T-cell (primary cell): Measurements from ENCODE around the gene SLCO2B1. TPM values are rescaled to one million over a fixed set of nuclear protein-coding genes. Genes with fewer than 3 reads are reported as not detected.

Source experiments
- ATAC-seq, 4 experiments: fragments of 200-7000 bp in 3 of 4; fragments of 150-1000 bp in 1 of 4; cut with Tn5 transposase; replicated peaks in 1 of 4; 1 replicate in 3 of 4; 2 replicates in 1 of 4; pipeline ENCODE4 v1.10.0; 2021; ENCODE audit warnings: moderate library complexity in 3 of 4, mild to moderate bottlenecking in 2 of 4, moderate number of reproducible peaks in 1 of 4
- CTCF ChIA-PET, 2 donors: fragments of 300-600 bp; sonication (Branson Sonifier 250); formaldehyde crosslinking; loops; one replicate each; lab custom pipeline; 2022; ENCODE audit warnings: antibody characterized with exemption in 2 of 2; lab: Charles Lee
- POLR2A ChIA-PET, 2 donors: fragments of 300-600 bp; sonication (Branson Sonifier 250); formaldehyde crosslinking; loops; one replicate each; lab custom pipeline; 2022; ENCODE audit warnings: antibody characterized with exemption in 2 of 2; lab: Charles Lee
- DNase-seq, 35 experiments: peaks; one replicate each; pipeline versions ENCODE4 v3.0.0 to v3.0.0-alpha.2; 2013 to 2023
- H3K27ac ChIP-seq: one replicate; pipeline ENCODE4 v1.5.1; 2013; ENCODE audit warnings: low read length
- H3K27me3 ChIP-seq, 2 experiments: replicated peaks in 1 of 2; 1 replicate in 1 of 2; 2 replicates in 1 of 2; pipeline versions ENCODE4 v1.6.1 to v1.7.0; 2013; ENCODE audit warnings: low read length in 1 of 2, mixed read lengths in 1 of 2; ENCODE audit not compliant: control insufficient read depth in 2 of 2, insufficient read depth in 2 of 2; ENCODE audit errors: extremely low read depth in 1 of 2
- H3K36me3 ChIP-seq, 2 donors: 1 replicate in 1 of 2; 2 replicates in 1 of 2; pipeline versions ENCODE4 v1.6.1 to v1.7.0; 2013; ENCODE audit warnings: low read length in 1 of 2; ENCODE audit not compliant: control insufficient read depth in 2 of 2, insufficient read depth in 1 of 2; ENCODE audit errors: extremely low read depth in 1 of 2
- H3K4me1 ChIP-seq, 2 experiments: 1 replicate in 1 of 2; 2 replicates in 1 of 2; pipeline versions ENCODE4 v1.6.1 to v1.7.0; 2013; ENCODE audit warnings: low read length in 2 of 2, mixed read lengths in 1 of 2; ENCODE audit not compliant: insufficient read depth in 2 of 2, control insufficient read depth in 1 of 2; ENCODE audit errors: extremely low read depth in 1 of 2
- H3K4me3 ChIP-seq, 2 donors: 1 replicate in 1 of 2; 2 replicates in 1 of 2; pipeline versions ENCODE4 v1.5.1 to v1.7.0; 2013; ENCODE audit warnings: mild to moderate bottlenecking in 2 of 2, low read length in 1 of 2, moderate library complexity in 1 of 2; ENCODE audit not compliant: control insufficient read depth in 1 of 2; ENCODE audit errors: extremely low read depth in 1 of 2
- H3K9me3 ChIP-seq: 2 replicates; pipeline ENCODE4 v1.7.0; 2013
- H3K27ac Mint-ChIP-seq, 2 donors: one replicate each; pipeline ENCODE4 v1.8.0; 2020 to 2021; ENCODE audit warnings: mild to moderate bottlenecking in 2 of 2, mixed read lengths in 2 of 2
- H3K27me3 Mint-ChIP-seq, 2 donors: one replicate each; pipeline ENCODE4 v1.8.0; 2021 to 2022; ENCODE audit warnings: mixed read lengths in 2 of 2
- H3K36me3 Mint-ChIP-seq: one replicate; pipeline ENCODE4 v1.8.0; 2021; ENCODE audit warnings: mixed read lengths
- H3K4me1 Mint-ChIP-seq, 3 donors: one replicate each; pipeline ENCODE4 v1.8.0; 2020 to 2022; ENCODE audit warnings: mixed read lengths in 3 of 3, mild to moderate bottlenecking in 1 of 3
- H3K4me3 Mint-ChIP-seq, 3 donors: one replicate each; pipeline ENCODE4 v1.8.0; 2020 to 2022; ENCODE audit warnings: mild to moderate bottlenecking in 3 of 3, mixed read lengths in 3 of 3, moderate library complexity in 3 of 3
- H3K9me3 Mint-ChIP-seq, 3 donors: one replicate each; pipeline ENCODE4 v1.8.0; 2020 to 2022; ENCODE audit warnings: mixed read lengths in 3 of 3
- WGBS: methylation state at CpG from one replicate; pipeline ENCODE4 v1.1.5; 2013; ENCODE audit warnings: missing lambda C conversion rate; ENCODE audit not compliant: insufficient coverage; 5-methylcytosine and 5-hydroxymethylcytosine counted together
- total RNA-seq, 35 experiments: library from RNA in 6 of 35; stranded (reverse) in 6 of 35; fragments of 120-200 nt in 1 of 35; gene quantifications; one replicate each; pipeline versions ENCODE4 v1.2.1 to v1.2.4 and lab custom pipeline; 2013 to 2026

Gene SLCO2B1
- total RNA-seq, 5 donors from 2014 or later (not counting 1 experiment from before 2014, with no cell fraction given) = 0.55 to 0.79 (median 0.63) TPM; not detected in 2

DNA sequence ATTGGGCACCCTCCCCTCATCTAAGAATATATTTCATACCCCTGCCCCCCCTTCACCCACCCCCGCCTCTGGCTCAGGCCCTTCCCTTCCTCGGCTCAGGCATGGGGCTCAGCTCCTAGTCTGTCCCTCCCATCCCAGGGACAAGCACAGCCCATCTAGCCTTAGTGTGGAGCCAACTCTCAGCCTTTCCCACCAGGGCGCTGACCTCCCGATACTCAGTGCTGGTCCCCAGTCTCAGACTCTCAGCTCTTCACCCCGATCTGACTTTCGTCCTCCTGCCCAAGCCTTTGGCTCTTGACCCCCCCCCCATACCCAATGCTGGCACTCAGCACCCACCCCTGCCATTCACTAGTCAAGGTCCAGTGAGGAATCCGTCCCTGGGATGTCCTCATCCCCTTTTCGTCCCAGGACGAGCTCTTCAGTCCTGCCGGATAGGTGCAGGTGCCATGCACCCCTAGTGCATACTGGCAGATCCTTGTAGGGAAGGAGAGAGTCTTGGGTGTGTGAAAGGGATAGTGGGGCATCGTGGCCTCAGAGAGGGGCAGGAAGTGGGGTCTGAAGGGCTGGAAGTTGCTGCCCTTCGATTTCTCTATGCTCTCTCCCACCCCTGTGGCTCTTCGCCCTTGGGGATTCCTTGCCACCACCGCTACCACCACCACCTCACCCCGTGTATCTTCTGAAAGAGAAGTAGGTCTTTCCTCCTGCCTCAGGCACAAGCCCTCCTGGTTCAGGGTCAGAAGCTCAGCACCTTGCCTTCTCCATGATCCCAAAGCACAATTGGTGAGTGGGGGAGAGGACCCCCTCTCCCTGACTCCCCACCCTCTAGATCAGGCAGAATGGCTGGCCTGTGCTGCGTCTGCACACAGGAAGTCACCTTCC lies 92.1 kb downstream of the SLCO2B1 start:
- Mint-ChIP-seq H3K27me3 (peaks cover 20 to 36% of the 10 kb centered on the region in 2 donors), H3K36me3 (no peaks in the 10 kb centered on the region), H3K27ac (peak overlapping the region in 1 of 2 donors; percentile 39), H3K9me3 (no peaks in the 10 kb centered on the region), H3K4me3 (peak overlapping the region; percentile 67 to 84 (median 75)), H3K4me1 (peaks cover 6 to 13% (median 10%) of the 10 kb centered on the region in 3 donors)
- Histone ChIP-seq H3K9me3 (no peaks in the 10 kb centered on the region), H3K4me1 (peaks cover 0 to 13% of the 10 kb centered on the region in 2 experiments), H3K27me3 (peaks cover 14 to 51% of the 10 kb centered on the region in 2 experiments), H3K27ac (no peak overlapping the region), H3K4me3 (no peak overlapping the region), H3K36me3 (no peaks in the 10 kb centered on the region)
- ChIA-PET POLR2A (interaction anchor here in 1 of 2 donors (0.6 to 0.9 kb wide), 2 partner anchors 13 to 464 kb away, joined by 5 to 6 read pairs; no protein-coding TSS in a partner anchor), CTCF (interaction anchor here (0.5 to 3.6 kb wide), 9 partner anchors 10 to 313 kb away, joined by 3 to 22 read pairs (median 4); no protein-coding TSS in a partner anchor)
- 91% methylated on average over 7 of the region's 16 CpGs for WGBS
- DNase-seq (peak in 1 of 35 experiments; percentile 22), ATAC-seq (no peak)

DNA sequence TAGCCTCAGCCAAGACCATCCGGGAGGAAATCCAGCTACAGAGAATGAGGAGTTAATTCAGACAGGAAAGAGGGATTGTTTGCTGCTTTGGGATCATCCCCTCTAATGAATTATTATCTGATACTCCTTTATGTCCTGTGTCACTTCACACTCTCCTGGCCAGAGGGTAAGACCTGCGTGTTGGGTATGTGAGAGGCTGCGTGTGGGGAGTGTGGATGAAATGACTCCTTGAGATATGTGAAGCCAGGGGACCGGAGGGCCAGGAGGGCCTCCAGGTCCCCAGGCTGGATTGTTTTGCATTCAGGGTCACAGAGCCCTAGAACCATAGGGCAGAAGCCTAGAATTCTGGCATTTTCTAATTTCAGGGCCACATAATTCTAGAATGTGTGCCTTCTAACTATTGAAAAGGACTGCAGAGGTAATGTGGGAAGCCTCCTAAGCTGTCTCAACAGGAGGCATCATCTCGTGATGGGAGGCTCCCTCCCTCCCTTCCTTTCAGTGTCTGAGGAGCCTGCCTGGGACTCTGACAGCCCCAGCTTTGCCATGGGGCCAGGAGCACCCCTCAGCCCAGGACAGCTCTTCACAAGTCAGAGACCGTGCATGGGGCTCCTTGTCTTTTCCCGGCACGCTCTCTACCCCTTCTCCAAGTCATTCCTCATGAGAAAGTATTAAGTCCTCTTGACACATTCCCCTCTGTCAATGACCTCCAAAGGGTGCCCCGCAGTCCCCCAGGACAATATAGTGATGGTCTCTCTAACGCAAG lies 93.3 kb downstream of the SLCO2B1 start:
- peaks cover 17 to 31% of the 10 kb centered on the region in 2 donors for H3K27me3 Mint-ChIP-seq
- no peak overlapping the region for H3K4me3 Mint-ChIP-seq
- H3K36me3 ChIP-seq = no peaks in the 10 kb centered on the region
- H3K9me3 Mint-ChIP-seq = no peaks in the 10 kb centered on the region
- H3K27me3 ChIP-seq = peaks cover 14 to 47% of the 10 kb centered on the region in 2 experiments
- H3K9me3 ChIP-seq = no peaks in the 10 kb centered on the region
- no peak overlapping the region for H3K27ac ChIP-seq
- ATAC-seq (no peak), DNase-seq (no peak)
- 86% methylated on average over 7 of the region's 10 CpGs for WGBS
- no peak overlapping the region for H3K4me3 ChIP-seq
- peaks cover 10 to 14% (median 11%) of the 10 kb centered on the region in 3 donors for H3K4me1 Mint-ChIP-seq
- no peaks in the 10 kb centered on the region for H3K36me3 Mint-ChIP-seq
- CTCF ChIA-PET = interaction anchor here (0.6 to 3.6 kb wide), 11 partner anchors 31 to 543 kb away, joined by 3 to 22 read pairs (median 4); no protein-coding TSS in a partner anchor
- H3K27ac Mint-ChIP-seq = no peak overlapping the region
- H3K4me1 ChIP-seq = peaks cover 0 to 20% of the 10 kb centered on the region in 2 experiments
- POLR2A ChIA-PET = interaction anchor here in 1 of 2 donors (0.6 kb wide), 1 partner anchor 111 kb away, joined by 7 read pairs; no protein-coding TSS in a partner anchor

DNA sequence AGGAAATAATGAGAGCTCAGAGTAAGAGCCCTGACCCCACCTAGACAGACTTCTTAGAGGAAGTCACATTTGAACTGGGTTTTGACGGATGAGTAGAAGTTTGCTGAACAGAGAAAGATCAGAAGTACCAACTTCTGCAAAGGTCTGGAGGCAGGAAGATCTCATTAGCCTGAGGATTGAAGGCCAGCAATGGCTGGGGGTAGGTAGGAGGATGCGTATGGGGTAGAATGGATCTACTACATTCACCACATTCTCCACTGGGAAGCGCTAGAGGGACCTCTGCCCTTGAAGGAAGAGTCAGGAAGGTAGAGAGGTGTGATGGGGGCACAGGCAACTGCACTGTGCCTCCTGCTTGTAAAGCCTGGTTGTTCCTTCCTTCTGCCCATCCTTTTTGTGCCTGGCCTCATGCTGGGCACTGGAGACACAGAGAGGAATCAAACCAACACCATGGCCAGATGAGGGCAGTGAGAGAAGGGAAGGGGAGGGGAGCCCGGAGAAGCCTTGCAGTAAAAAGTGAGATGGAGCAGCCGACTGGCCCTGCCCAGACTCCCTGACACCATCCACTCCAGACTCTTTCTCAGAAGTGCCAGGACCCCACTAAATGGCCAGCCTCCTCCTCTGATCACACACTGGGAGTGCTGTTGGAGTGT lies 94.6 kb downstream of the SLCO2B1 start:
- Histone ChIP-seq H3K9me3 (no peaks in the 10 kb centered on the region), H3K27ac (no peak overlapping the region), H3K27me3 (peaks cover 14 to 42% of the 10 kb centered on the region in 2 experiments), H3K36me3 (no peaks in the 10 kb centered on the region), H3K4me1 (peaks cover 0 to 15% of the 10 kb centered on the region in 2 experiments), H3K4me3 (no peak overlapping the region)
- DNase-seq (peak in 1 of 35 experiments; percentile 17), ATAC-seq (no peak)
- ChIA-PET POLR2A (no interaction called here), CTCF (interaction anchor here (0.6 to 2.5 kb wide), 8 partner anchors 11 to 371 kb away, joined by 3 to 14 read pairs (median 4); no protein-coding TSS in a partner anchor)
- Mint-ChIP-seq H3K27me3 (peaks cover 13 to 22% of the 10 kb centered on the region in 2 donors), H3K4me3 (no peak overlapping the region), H3K9me3 (no peaks in the 10 kb centered on the region), H3K36me3 (no peaks in the 10 kb centered on the region), H3K27ac (no peak overlapping the region), H3K4me1 (peaks cover 5 to 14% (median 5%) of the 10 kb centered on the region in 3 donors)
- WGBS = no CpG with 5 or more reads among the region's 5 CpGs

DNA sequence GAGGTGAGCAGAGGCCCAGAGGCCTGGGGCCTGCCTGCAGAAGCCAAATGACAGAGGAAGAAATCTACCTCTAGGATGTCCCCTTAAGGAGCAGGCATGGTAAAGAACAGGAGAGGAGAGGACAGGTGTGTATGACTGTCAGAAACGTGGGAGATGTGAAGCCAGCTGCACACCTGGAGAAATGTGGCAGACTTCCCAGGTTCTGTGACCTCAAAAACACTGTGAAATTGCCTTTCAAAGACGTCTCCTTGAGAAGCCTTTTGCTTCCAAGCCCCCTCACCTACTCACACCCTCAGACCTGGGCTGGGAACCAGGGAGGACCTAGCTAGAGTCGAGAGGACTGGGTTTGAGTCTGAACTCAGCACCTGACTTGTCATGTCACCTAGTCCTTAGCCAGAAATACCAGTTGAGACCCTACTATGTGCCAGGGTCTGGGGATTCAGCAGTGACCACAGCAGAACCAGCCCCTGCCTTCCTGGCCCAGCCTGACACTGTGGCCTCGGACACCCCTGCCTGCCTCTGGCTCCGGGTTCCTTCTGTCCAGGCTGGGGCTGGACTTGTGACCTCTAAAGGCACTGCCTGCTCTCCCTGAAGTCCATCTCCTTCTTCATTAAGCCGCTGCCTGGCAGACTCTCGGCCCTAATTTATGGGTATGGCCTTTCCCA lies 95.2 kb downstream of the SLCO2B1 start:
- Mint-ChIP-seq H3K4me3 (no peak overlapping the region), H3K27me3 (peaks cover 13 to 22% of the 10 kb centered on the region in 2 donors), H3K27ac (no peak overlapping the region), H3K9me3 (no peaks in the 10 kb centered on the region), H3K36me3 (no peaks in the 10 kb centered on the region), H3K4me1 (peaks cover 5 to 14% (median 5%) of the 10 kb centered on the region in 3 donors)
- Histone ChIP-seq H3K27me3 (peaks cover 15 to 41% of the 10 kb centered on the region in 2 experiments), H3K4me3 (no peak overlapping the region), H3K9me3 (no peaks in the 10 kb centered on the region), H3K36me3 (no peaks in the 10 kb centered on the region), H3K4me1 (peaks cover 0 to 11% of the 10 kb centered on the region in 2 experiments), H3K27ac (no peak overlapping the region)
- WGBS = 66% methylated on average over 5 of the region's 7 CpGs
- DNase-seq = peak in 1 of 35 experiments; percentile 7
- POLR2A ChIA-PET = no interaction called here
- ATAC-seq = no peak
- CTCF ChIA-PET = interaction anchor here in 1 of 2 donors (1.4 to 2.5 kb wide), 2 partner anchors 11 to 106 kb away, joined by 4 to 14 read pairs; no protein-coding TSS in a partner anchor

DNA sequence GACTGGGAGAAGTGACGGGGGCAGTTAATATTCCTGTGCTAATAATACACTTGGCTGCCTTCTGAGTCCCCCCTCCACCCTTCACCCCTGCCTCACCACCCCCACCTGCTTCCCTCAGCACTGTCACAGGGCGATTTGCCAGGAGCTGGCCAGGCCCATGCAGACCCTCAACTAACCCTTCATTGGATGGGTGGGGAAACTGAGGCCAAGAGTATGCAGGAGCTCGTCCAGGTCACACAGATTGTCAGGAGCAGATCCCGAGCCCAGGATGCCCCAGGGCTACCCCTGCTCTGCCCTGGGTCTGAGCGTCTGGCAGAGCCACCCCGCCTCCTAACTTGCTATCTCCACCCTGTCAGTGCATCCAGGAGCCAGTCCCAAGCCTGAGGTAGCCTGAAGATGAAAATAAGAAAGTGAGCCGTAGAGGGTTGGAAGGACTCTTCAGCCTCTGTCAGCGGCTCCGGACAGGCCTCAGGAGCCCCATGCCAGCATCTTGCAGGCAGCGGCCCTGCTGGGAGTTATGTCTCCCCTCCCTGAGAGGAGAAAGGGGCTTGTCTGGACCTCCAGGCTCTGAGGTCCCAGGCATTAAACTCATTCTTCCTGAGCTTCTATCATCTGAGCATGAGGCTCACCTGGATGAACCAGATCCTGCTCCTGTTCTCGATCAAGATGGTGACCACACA lies 95.9 kb downstream of the SLCO2B1 start:
- no peak overlapping the region for H3K4me3 Mint-ChIP-seq
- H3K27ac ChIP-seq = no peak overlapping the region
- ATAC-seq (no peak), DNase-seq (peak in 1 of 35 experiments; percentile 11)
- no peaks in the 10 kb centered on the region for H3K36me3 ChIP-seq
- H3K4me1 ChIP-seq = peaks cover 0 to 11% of the 10 kb centered on the region in 2 experiments
- no peak overlapping the region for H3K27ac Mint-ChIP-seq
- peaks cover 5 to 14% (median 5%) of the 10 kb centered on the region in 3 donors for H3K4me1 Mint-ChIP-seq
- WGBS = 88% methylated on average over 6 of the region's 11 CpGs
- peaks cover 13 to 22% of the 10 kb centered on the region in 2 donors for H3K27me3 Mint-ChIP-seq
- H3K4me3 ChIP-seq = no peak overlapping the region
- CTCF ChIA-PET = interaction anchor here (0.6 to 2.5 kb wide), 3 partner anchors 40 to 224 kb away, joined by 3 to 14 read pairs (median 4); no protein-coding TSS in a partner anchor
- peaks cover 16 to 41% of the 10 kb centered on the region in 2 experiments for H3K27me3 ChIP-seq
- POLR2A ChIA-PET = no interaction called here
- no peaks in the 10 kb centered on the region for H3K9me3 ChIP-seq
- H3K9me3 Mint-ChIP-seq = no peaks in the 10 kb centered on the region
- H3K36me3 Mint-ChIP-seq = no peaks in the 10 kb centered on the region
